Nephron (organoid): Measurements from ENCODE around the gene ABCC10.
"Not testable (repeated sequence)": the region's sequence is repeated elsewhere in the genome, so short reads cannot be mapped to it uniquely, and the experiment has no call there.

Source experiments
- H3K27ac Mint-ChIP-seq, 3 experiments: 2 replicates each; pipeline ENCODE4 v1.8.0; 2020; ENCODE audit warnings: mixed read lengths in 3 of 3, mild to moderate bottlenecking in 2 of 3, moderate library complexity in 1 of 3
- H3K27me3 Mint-ChIP-seq: 2 replicates; pipeline ENCODE4 v1.8.0; 2021; ENCODE audit warnings: low read depth, mild to moderate bottlenecking, moderate library complexity, mixed read lengths
- H3K36me3 Mint-ChIP-seq: 2 replicates; pipeline ENCODE4 v1.8.0; 2020; ENCODE audit warnings: low read depth, mixed read lengths
- H3K4me1 Mint-ChIP-seq: 2 replicates; pipeline ENCODE4 v1.8.0; 2020; ENCODE audit warnings: mixed read lengths
- H3K4me3 Mint-ChIP-seq, 3 experiments: 2 replicates each; pipeline ENCODE4 v1.8.0; 2020; ENCODE audit warnings: mild to moderate bottlenecking in 3 of 3, mixed read lengths in 3 of 3, moderate library complexity in 2 of 3
- H3K9me3 Mint-ChIP-seq: 2 replicates; pipeline ENCODE4 v1.8.0; 2020; ENCODE audit warnings: mixed read lengths
- TF ChIP-seq, protein P1 (sequence below), 3 experiments: fragments of 200-600 bp; sonication (generic); IDR thresholded peaks; one replicate each; pipeline ENCODE4 v1.5.0; 2021; ENCODE audit warnings: antibody characterized with exemption in 3 of 3; ENCODE audit not compliant: unreplicated experiment in 3 of 3

ABCC10 gene

DNA sequence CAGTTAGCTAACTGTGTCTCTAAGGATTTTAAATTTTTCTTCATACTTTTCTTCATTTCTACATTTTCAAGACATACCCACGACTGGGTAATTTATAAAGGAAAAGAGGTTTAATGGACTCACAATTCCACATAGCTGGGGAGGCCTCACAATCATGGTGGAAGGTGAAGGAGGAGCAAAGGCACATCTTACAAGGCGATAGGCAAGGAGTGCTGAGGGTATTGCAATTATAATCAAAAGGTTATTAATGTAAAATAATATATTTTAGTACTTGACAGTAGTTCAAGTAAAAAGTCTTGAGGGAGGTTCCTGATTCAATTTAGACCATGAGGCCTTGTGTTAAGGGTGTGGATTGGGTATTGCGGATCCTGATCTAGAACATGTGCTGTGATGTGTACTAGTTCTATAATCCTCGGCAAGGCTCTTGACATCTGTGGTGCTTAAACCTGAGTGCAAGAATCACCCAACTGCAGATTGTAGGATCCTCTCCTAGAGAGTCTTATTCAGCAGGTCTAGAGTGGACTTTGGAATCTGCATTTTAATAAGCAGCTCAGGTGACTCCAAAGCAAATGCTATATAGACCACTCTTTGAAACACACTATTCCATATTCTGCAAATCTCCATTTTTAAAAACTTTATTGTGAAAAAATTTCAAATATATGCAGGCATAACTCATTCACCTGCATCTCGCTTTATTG is 7.2 kb upstream of the ABCC10 start:
- H3K27me3 Mint-ChIP-seq: peaks cover 27% of the 10 kb centered on the region
- H3K9me3 Mint-ChIP-seq: peaks cover 2% of the 10 kb centered on the region
- no peak overlapping the region for H3K27ac Mint-ChIP-seq
- no peak overlapping the region for H3K4me3 Mint-ChIP-seq
- H3K36me3 Mint-ChIP-seq: no peaks in the 10 kb centered on the region
- TF ChIP-seq, protein P1, sequence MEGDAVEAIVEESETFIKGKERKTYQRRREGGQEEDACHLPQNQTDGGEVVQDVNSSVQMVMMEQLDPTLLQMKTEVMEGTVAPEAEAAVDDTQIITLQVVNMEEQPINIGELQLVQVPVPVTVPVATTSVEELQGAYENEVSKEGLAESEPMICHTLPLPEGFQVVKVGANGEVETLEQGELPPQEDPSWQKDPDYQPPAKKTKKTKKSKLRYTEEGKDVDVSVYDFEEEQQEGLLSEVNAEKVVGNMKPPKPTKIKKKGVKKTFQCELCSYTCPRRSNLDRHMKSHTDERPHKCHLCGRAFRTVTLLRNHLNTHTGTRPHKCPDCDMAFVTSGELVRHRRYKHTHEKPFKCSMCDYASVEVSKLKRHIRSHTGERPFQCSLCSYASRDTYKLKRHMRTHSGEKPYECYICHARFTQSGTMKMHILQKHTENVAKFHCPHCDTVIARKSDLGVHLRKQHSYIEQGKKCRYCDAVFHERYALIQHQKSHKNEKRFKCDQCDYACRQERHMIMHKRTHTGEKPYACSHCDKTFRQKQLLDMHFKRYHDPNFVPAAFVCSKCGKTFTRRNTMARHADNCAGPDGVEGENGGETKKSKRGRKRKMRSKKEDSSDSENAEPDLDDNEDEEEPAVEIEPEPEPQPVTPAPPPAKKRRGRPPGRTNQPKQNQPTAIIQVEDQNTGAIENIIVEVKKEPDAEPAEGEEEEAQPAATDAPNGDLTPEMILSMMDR (IDR thresholded peaks at IDR 0.05; ENCODE audit: unreplicated experiment in 3 of 3): no peak
- no peaks in the 10 kb centered on the region for H3K4me1 Mint-ChIP-seq

- Mint-ChIP-seq H3K36me3 (no peaks in the 10 kb centered on the region), H3K4me1 (no peaks in the 10 kb centered on the region), H3K9me3 (peaks cover 9% of the 10 kb centered on the region), H3K4me3 (no peak overlapping the region), H3K27me3 (peaks cover 17% of the 10 kb centered on the region), H3K27ac (no peak overlapping the region)
- TF ChIP-seq, protein P1 (IDR thresholded peaks at IDR 0.05; ENCODE audit: unreplicated experiment in 3 of 3): no peak
Measured at GRCh38 chr6:43421831-43422230, 5.5 kb upstream of the ABCC10 start.

- Mint-ChIP-seq H3K4me1 (peaks cover 19% of the 10 kb centered on the region), H3K9me3 (peaks cover 10% of the 10 kb centered on the region)
- H3K36me3 Mint-ChIP-seq, H3K27me3 Mint-ChIP-seq, H3K4me3 Mint-ChIP-seq, H3K27ac Mint-ChIP-seq: not testable (repeated sequence)
Measured at GRCh38 chr6:43425083-43425482, 2.3 kb upstream of the ABCC10 start.

DNA sequence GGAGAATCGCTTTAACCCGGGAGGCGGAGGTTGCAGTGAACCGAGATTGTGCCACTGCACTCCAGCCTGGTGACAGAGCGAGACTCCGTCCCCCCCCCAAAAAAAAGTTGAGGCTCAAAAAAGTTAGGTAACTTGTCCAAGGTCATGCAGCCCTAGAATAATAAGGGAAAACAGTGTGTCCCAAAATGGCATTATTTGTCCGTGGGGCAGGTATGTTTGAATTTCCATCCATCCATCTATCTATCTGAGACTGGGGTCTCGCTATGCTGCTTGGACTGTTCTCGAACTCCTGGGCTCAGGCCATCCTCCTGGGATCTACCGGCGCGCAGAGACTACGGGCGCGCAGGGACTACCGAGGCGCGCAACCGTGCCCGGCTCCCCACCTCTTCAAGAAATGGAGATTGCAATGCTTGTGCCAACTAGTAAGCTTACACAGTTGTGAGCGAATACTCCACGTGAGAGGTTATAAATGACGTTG is 374 bp upstream of the ABCC10 start:
- Mint-ChIP-seq H3K4me1 (peaks cover 19% of the 10 kb centered on the region), H3K9me3 (peaks cover 10% of the 10 kb centered on the region), H3K27me3 (no peaks in the 10 kb centered on the region), H3K36me3 (peaks cover 5% of the 10 kb centered on the region), H3K4me3 (peak overlapping the region; percentile 95 to 99 (median 96)), H3K27ac (peak overlapping the region; percentile 96 to 99 (median 96))
- TF ChIP-seq, protein P1 (IDR thresholded peaks at IDR 0.05; ENCODE audit: unreplicated experiment in 3 of 3): no peak

GRCh38 chr6:43428112-43428570 is 800 bp downstream of the ABCC10 start:
- Mint-ChIP-seq H3K27ac (peak overlapping the region; percentile 96 to 99 (median 96)), H3K36me3 (peaks cover 6% of the 10 kb centered on the region), H3K4me1 (peaks cover 19% of the 10 kb centered on the region), H3K9me3 (peaks cover 10% of the 10 kb centered on the region), H3K4me3 (peak overlapping the region; percentile 95 to 99 (median 96)), H3K27me3 (no peaks in the 10 kb centered on the region)
- TF ChIP-seq, protein P1 (IDR thresholded peaks at IDR 0.05; ENCODE audit: unreplicated experiment in 3 of 3): no peak

DNA sequence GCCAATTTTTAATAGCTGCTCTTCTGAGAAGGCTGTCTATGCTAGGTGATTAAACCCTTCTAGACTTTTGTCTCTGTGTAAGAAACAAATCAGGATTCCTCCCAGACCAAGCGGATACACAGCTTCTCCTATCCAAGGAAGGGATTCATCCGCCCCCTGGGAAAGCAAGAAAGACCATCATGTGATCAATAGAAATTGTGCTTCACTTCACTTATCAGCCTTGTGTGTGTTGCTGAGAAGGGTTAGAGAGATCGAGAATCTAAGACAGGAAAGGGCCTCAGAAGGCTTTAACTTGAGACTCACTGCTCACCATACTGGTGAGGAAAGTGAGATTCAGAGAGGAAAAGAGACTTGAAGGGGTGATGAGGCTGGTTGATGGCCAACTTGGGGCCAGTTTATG is 1.5 kb downstream of the ABCC10 start:
- H3K36me3 Mint-ChIP-seq: peaks cover 6% of the 10 kb centered on the region
- peaks cover 10% of the 10 kb centered on the region for H3K9me3 Mint-ChIP-seq
- peak overlapping the region; percentile 95 to 99 (median 96) for H3K4me3 Mint-ChIP-seq
- TF ChIP-seq, protein P1 (IDR thresholded peaks at IDR 0.05; ENCODE audit: unreplicated experiment in 3 of 3): no peak
- peak overlapping the region; percentile 96 to 99 (median 96) for H3K27ac Mint-ChIP-seq
- H3K4me1 Mint-ChIP-seq: peaks cover 19% of the 10 kb centered on the region
- H3K27me3 Mint-ChIP-seq: no peaks in the 10 kb centered on the region
